NCI-H524 treated with DMSO at 0.1 percent for 48 hours (cell line): ENCODE results near the gene SLC46A1.
"Not testable (repeated sequence)": the region's sequence is repeated elsewhere in the genome, so short reads cannot be mapped to it uniquely, and the experiment has no call there.

Source experiments
- DNase-seq: peaks from one replicate; lab custom pipeline; 2025; lab: John Stamatoyannopoulos, UW

SLC46A1 gene

GRCh38 chr17:28405632-28406472, at the start of gene SLC46A1:
Gene SLC46A1 (minus strand): TSS chr17:28406212. CDS start chr17:28406114, 98 bp downstream.
- peak; percentile 54 for DNase-seq

GRCh38 chr17:28449859-28450258, 43.8 kb upstream of the SLC46A1 start:
- DNase-seq = no peak

GRCh38 chr17:28447396-28447760, 41.4 kb upstream of the SLC46A1 start:
- DNase-seq = no peak

- DNase-seq = no peak
These were observed 40.8 kb upstream of the SLC46A1 start for GRCh38 chr17:28446716-28447395.

- no peak for DNase-seq
These were observed 38.1 kb upstream of the SLC46A1 start for GRCh38 chr17:28443901-28444638.

- not testable (repeated sequence) for DNase-seq
These were observed 28.3 kb upstream of the SLC46A1 start for GRCh38 chr17:28434326-28434725.

GRCh38 chr17:28433721-28434120, 27.7 kb upstream of the SLC46A1 start:
- peak; percentile 100 for DNase-seq

GRCh38 chr17:28427982-28428381, 22.0 kb upstream of the SLC46A1 start:
- DNase-seq = not testable (repeated sequence)

- DNase-seq = peak; percentile 96
These were observed 21.4 kb upstream of the SLC46A1 start for GRCh38 chr17:28427371-28427770.

GRCh38 chr17:28426081-28426519, 20.1 kb upstream of the SLC46A1 start:
- no peak for DNase-seq

GRCh38 chr17:28425206-28425605, 19.2 kb upstream of the SLC46A1 start:
- no peak for DNase-seq

- DNase-seq = no peak
These were observed 15.8 kb upstream of the SLC46A1 start for GRCh38 chr17:28421787-28422305.

GRCh38 chr17:28416703-28417311, 10.8 kb upstream of the SLC46A1 start:
- peak; percentile 39 for DNase-seq

- no peak for DNase-seq
These were observed 9.9 kb upstream of the SLC46A1 start for GRCh38 chr17:28415886-28416285.

- DNase-seq = no peak
These were observed 7.8 kb upstream of the SLC46A1 start for GRCh38 chr17:28413804-28414203.

- no peak for DNase-seq
These were observed 6.1 kb upstream of the SLC46A1 start for GRCh38 chr17:28412099-28412498.

GRCh38 chr17:28407974-28408306, 1.9 kb upstream of the SLC46A1 start:
- DNase-seq = no peak

GRCh38 chr17:28407130-28407973, 1.3 kb upstream of the SLC46A1 start:
- peak; percentile 50 for DNase-seq

- DNase-seq = peak; percentile 42
These were observed 432 bp upstream of the SLC46A1 start for GRCh38 chr17:28406473-28406814.

- no peak for DNase-seq
These were observed 1.0 kb downstream of the SLC46A1 start for GRCh38 chr17:28404812-28405570.

GRCh38 chr17:28404461-28404811, 1.6 kb downstream of the SLC46A1 start:
- DNase-seq = no peak
